Parathyroid adenoma (tissue), 2 donors: Measurements from ENCODE around the gene CYP27A1.
"Not testable (repeated sequence)": the region's sequence is repeated elsewhere in the genome, so short reads cannot be mapped to it uniquely, and the experiment has no call there.

ENCODE experiments used
- H2AFZ ChIP-seq: fragments of 300-600 bp; sonication (generic); one replicate; pipeline ENCODE4 v1.7.0; 2017; ENCODE audit warnings: antibody characterized with exemption, mild to moderate bottlenecking
- H3K27ac ChIP-seq: fragments of 300-600 bp; sonication (generic); one replicate; pipeline ENCODE4 v1.7.0; 2017
- H3K27me3 ChIP-seq: fragments of 300-600 bp; sonication (generic); one replicate; pipeline ENCODE4 v1.7.0; 2017; ENCODE audit warnings: low read length; ENCODE audit not compliant: control insufficient read depth, insufficient read depth
- H3K36me3 ChIP-seq: fragments of 300-600 bp; sonication (generic); one replicate; pipeline ENCODE4 v1.7.0; 2017; ENCODE audit warnings: low read length; ENCODE audit not compliant: control insufficient read depth, insufficient read depth
- H3K4me1 ChIP-seq: fragments of 300-600 bp; sonication (generic); one replicate; pipeline ENCODE4 v1.7.0; 2017; ENCODE audit warnings: control low read depth
- H3K4me2 ChIP-seq: fragments of 300-600 bp; sonication (generic); one replicate; pipeline ENCODE4 v1.7.0; 2017; ENCODE audit warnings: low read length
- H3K4me3 ChIP-seq: fragments of 300-600 bp; sonication (generic); one replicate; pipeline ENCODE4 v1.7.0; 2017; ENCODE audit warnings: low read depth, low read length
- H3K79me2 ChIP-seq: fragments of 300-600 bp; sonication (generic); one replicate; pipeline ENCODE4 v1.7.0; 2017; ENCODE audit warnings: control low read depth
- H3K9ac ChIP-seq: fragments of 300-600 bp; sonication (generic); one replicate; pipeline ENCODE4 v1.7.0; 2017; ENCODE audit warnings: mild to moderate bottlenecking
- H3K9me3 ChIP-seq: fragments of 300-600 bp; sonication (generic); one replicate; pipeline ENCODE4 v1.7.0; 2017; ENCODE audit warnings: low read length; ENCODE audit not compliant: control insufficient read depth
- CTCF ChIP-seq: fragments of 300-600 bp; sonication (generic); IDR thresholded peaks from one replicate; pipeline ENCODE4 v1.7.0; 2017; ENCODE audit warnings: antibody characterized with exemption, mild to moderate bottlenecking
- donor health status: primary hyperparathyroidism.

Gene CYP27A1

DNA sequence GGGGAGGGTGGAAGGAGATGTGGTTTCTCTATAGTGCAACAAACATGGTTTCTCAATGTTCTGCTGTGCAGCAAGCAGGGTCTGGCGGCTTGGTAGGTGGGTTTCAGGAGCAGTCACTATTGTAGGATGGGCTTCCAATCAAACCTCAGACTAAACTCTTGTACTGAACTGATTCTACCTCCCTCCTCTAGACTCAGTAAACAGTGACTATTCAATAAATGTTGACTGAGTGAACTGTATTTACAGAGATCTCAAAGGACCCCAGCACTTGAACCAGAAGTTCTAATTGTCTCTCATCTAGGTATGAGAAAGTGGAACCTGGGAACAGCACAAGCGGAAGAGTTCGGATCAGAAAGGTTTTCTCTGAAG, 26.8 kb upstream of the CYP27A1 start:
- Histone ChIP-seq H3K4me2 (no peak overlapping the region), H3K36me3 (no peaks in the 10 kb centered on the region), H3K9ac (no peak overlapping the region)

GRCh38 chr2:218755567-218756404, 26.2 kb upstream of the CYP27A1 start:
- Histone ChIP-seq H3K9me3 (no peaks in the 10 kb centered on the region), H3K36me3 (no peaks in the 10 kb centered on the region), H2AFZ (no peak overlapping the region), H3K9ac (no peak overlapping the region), H3K4me1 (no peaks in the 10 kb centered on the region), H3K79me2 (no peaks in the 10 kb centered on the region), H3K4me2 (no peak overlapping the region), H3K27me3 (no peaks in the 10 kb centered on the region), H3K4me3 (no peak overlapping the region), H3K27ac (no peak overlapping the region)
- TF ChIP-seq CTCF = no peak

More for the DNA sequence above, 26.8 kb upstream of the CYP27A1 start:
- H3K4me3 ChIP-seq = no peak overlapping the region
- H3K4me1 ChIP-seq = no peaks in the 10 kb centered on the region
- H3K27ac ChIP-seq = no peak overlapping the region
- H2AFZ ChIP-seq = no peak overlapping the region
- no peak for TF ChIP-seq CTCF
- no peaks in the 10 kb centered on the region for H3K79me2 ChIP-seq
- H3K9me3 ChIP-seq = no peaks in the 10 kb centered on the region
- no peaks in the 10 kb centered on the region for H3K27me3 ChIP-seq

- no peaks in the 10 kb centered on the region for H3K27me3 ChIP-seq
- H3K4me1 ChIP-seq = no peaks in the 10 kb centered on the region
- no peak for TF ChIP-seq CTCF
- H3K4me3 ChIP-seq = no peak overlapping the region
- no peak overlapping the region for H3K4me2 ChIP-seq
- no peaks in the 10 kb centered on the region for H3K79me2 ChIP-seq
- H3K9ac ChIP-seq = no peak overlapping the region
- H3K27ac ChIP-seq = no peak overlapping the region
- no peaks in the 10 kb centered on the region for H3K36me3 ChIP-seq
- no peaks in the 10 kb centered on the region for H3K9me3 ChIP-seq
- H2AFZ ChIP-seq = no peak overlapping the region
Measured at GRCh38 chr2:218756599-218757377, 25.2 kb upstream of the CYP27A1 start.

GRCh38 chr2:218761795-218762194, 20.2 kb upstream of the CYP27A1 start:
- Histone ChIP-seq H3K9ac (no peak overlapping the region), H2AFZ (no peak overlapping the region), H3K79me2 (no peaks in the 10 kb centered on the region), H3K36me3 (no peaks in the 10 kb centered on the region), H3K4me2 (no peak overlapping the region), H3K27me3 (no peaks in the 10 kb centered on the region), H3K27ac (no peak overlapping the region), H3K4me1 (no peaks in the 10 kb centered on the region), H3K4me3 (no peak overlapping the region), H3K9me3 (no peaks in the 10 kb centered on the region)
- no peak for TF ChIP-seq CTCF

DNA sequence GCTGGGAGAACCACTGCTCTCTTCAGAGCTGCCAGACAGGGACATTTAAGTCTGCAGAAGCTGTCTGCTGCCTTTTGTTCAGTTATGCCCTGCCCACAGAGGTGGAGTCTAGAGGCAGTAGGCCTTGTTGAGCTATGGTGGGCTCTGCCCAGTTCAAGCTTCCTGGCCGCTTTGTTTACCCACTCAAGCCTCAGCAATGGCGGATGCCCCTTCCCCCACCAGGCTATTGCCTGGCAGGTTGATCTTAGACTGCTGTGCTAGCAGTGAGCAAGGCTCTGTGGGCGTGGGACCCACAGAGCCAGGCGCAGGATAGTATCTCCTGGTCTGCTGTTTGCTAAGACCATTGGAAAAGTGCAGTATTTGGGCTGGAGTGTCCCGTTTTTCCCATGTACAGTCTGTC, 9.2 kb upstream of the CYP27A1 start:
- not testable (repeated sequence) for H3K9ac ChIP-seq

More for the DNA sequence above, 9.2 kb upstream of the CYP27A1 start:
- not testable (repeated sequence) for H3K36me3 ChIP-seq, H3K4me2 ChIP-seq, H3K27me3 ChIP-seq, H3K79me2 ChIP-seq, H3K27ac ChIP-seq, H2AFZ ChIP-seq, H3K4me3 ChIP-seq, H3K9me3 ChIP-seq, H3K4me1 ChIP-seq
